Tongue (tissue), 2 donors: ENCODE measurements around the gene HYLS1. TPM values are rescaled to one million over a fixed set of nuclear protein-coding genes. Genes with fewer than 3 reads are reported as not detected.

ENCODE experiments used
- DNase-seq: peaks from one replicate; pipeline ENCODE4 v3.0.0-alpha.2; 2015
- total RNA-seq: library from RNA; depleted of rRNA; stranded (reverse); fragments of >200 nt; gene quantifications from one replicate; pipeline ENCODE4 v1.2.3, GENCODE V29; 2014

The HYLS1 gene
- total RNA-seq, 1 donor from 2014 or later: 4.6 TPM

GRCh38 chr11:125949271-125950177 lies 62.1 kb downstream of the HYLS1 start:
- DNase-seq: no peak

GRCh38 chr11:125950178-125950490 lies 62.7 kb downstream of the HYLS1 start:
- DNase-seq: no peak

Other genes starting within 250 kb of the HYLS1 start
- not detected for gene ACRV1, start 206.8 kb upstream of the HYLS1 start, total RNA-seq
- not detected for gene PATE1, start 141.4 kb upstream of the HYLS1 start, total RNA-seq
- not detected for gene PATE2, start 108.8 kb upstream of the HYLS1 start, total RNA-seq
- gene PATE3, start 99.5 kb upstream of the HYLS1 start, total RNA-seq: not detected
- gene PATE4, start 54.4 kb upstream of the HYLS1 start, total RNA-seq: not detected
- 7.2 TPM for gene PUS3, start 15.5 kb downstream of the HYLS1 start, total RNA-seq
- gene DDX25, start 16.8 kb downstream of the HYLS1 start, total RNA-seq: not detected
- gene VSIG10L2, start 58.4 kb downstream of the HYLS1 start, total RNA-seq: not detected
- 35.2 TPM for gene CDON, start 175.2 kb downstream of the HYLS1 start, total RNA-seq